HL-60 (cell line): ENCODE data around the gene MAPKAPK2.

ENCODE experiments used
- DNase-seq, 2 experiments: peaks; one replicate each; pipeline ENCODE4 v3.0.0-alpha.2; 2010 to 2020; ENCODE audit warnings: low read depth in 1 of 2, low spot score in 1 of 2
- H3K27ac ChIP-seq: fragments of 250-450 bp; sonication (Bioruptor Pico); replicated peaks from 2 replicates; pipeline ENCODE4 v1.5.1; 2020; ENCODE audit warnings: mild to moderate bottlenecking, moderate library complexity
- H3K27me3 ChIP-seq: fragments of 250-450 bp; sonication (Bioruptor Pico); 2 replicates; pipeline ENCODE4 v1.5.1; 2021; ENCODE audit warnings: mild to moderate bottlenecking, moderate library complexity; ENCODE audit not compliant: insufficient read depth, poor library complexity, severe bottlenecking
- H3K4me3 ChIP-seq: replicated peaks from 2 replicates; pipeline ENCODE4 v1.5.1; 2011; ENCODE audit warnings: mild to moderate bottlenecking, control low read depth, low read length; ENCODE audit not compliant: insufficient read depth
- CTCF ChIP-seq: IDR thresholded peaks from one replicate; pipeline ENCODE4 v1.5.1; 2011; ENCODE audit warnings: low read length, control low read depth, inconsistent platforms; ENCODE audit not compliant: insufficient read depth
- GABPA ChIP-seq: IDR thresholded peaks from 2 replicates; pipeline ENCODE4 v1.6.1; 2012; ENCODE audit warnings: low read depth
- POLR2AphosphoS5 ChIP-seq: IDR thresholded peaks from 2 replicates; pipeline ENCODE4 v1.6.1; 2012; ENCODE audit warnings: low read depth
- SPI1 ChIP-seq: IDR thresholded peaks from 2 replicates; pipeline ENCODE4 v1.6.1; 2012; ENCODE audit warnings: low read depth, mild to moderate bottlenecking, borderline replicate concordance
- TF ChIP-seq, protein P1 (sequence below): IDR thresholded peaks from 2 replicates; pipeline ENCODE4 v1.6.1; 2012; ENCODE audit warnings: low read depth; ENCODE audit not compliant: insufficient replicate concordance

Gene MAPKAPK2

GRCh38 chr1:206739411-206740076 is 54.8 kb downstream of the MAPKAPK2 start:
- peak in 1 of 2 experiments; percentile 55 for DNase-seq
- Histone ChIP-seq H3K27me3 (no peaks in the 10 kb centered on the region), H3K4me3 (no peak overlapping the region), H3K27ac (no peak overlapping the region)
- TF ChIP-seq GABPA (no peak), POLR2AphosphoS5 (no peak), SPI1 (no peak), CTCF (no peak)
- TF ChIP-seq, protein P1, sequence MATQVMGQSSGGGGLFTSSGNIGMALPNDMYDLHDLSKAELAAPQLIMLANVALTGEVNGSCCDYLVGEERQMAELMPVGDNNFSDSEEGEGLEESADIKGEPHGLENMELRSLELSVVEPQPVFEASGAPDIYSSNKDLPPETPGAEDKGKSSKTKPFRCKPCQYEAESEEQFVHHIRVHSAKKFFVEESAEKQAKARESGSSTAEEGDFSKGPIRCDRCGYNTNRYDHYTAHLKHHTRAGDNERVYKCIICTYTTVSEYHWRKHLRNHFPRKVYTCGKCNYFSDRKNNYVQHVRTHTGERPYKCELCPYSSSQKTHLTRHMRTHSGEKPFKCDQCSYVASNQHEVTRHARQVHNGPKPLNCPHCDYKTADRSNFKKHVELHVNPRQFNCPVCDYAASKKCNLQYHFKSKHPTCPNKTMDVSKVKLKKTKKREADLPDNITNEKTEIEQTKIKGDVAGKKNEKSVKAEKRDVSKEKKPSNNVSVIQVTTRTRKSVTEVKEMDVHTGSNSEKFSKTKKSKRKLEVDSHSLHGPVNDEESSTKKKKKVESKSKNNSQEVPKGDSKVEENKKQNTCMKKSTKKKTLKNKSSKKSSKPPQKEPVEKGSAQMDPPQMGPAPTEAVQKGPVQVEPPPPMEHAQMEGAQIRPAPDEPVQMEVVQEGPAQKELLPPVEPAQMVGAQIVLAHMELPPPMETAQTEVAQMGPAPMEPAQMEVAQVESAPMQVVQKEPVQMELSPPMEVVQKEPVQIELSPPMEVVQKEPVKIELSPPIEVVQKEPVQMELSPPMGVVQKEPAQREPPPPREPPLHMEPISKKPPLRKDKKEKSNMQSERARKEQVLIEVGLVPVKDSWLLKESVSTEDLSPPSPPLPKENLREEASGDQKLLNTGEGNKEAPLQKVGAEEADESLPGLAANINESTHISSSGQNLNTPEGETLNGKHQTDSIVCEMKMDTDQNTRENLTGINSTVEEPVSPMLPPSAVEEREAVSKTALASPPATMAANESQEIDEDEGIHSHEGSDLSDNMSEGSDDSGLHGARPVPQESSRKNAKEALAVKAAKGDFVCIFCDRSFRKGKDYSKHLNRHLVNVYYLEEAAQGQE = no peak

DNA sequence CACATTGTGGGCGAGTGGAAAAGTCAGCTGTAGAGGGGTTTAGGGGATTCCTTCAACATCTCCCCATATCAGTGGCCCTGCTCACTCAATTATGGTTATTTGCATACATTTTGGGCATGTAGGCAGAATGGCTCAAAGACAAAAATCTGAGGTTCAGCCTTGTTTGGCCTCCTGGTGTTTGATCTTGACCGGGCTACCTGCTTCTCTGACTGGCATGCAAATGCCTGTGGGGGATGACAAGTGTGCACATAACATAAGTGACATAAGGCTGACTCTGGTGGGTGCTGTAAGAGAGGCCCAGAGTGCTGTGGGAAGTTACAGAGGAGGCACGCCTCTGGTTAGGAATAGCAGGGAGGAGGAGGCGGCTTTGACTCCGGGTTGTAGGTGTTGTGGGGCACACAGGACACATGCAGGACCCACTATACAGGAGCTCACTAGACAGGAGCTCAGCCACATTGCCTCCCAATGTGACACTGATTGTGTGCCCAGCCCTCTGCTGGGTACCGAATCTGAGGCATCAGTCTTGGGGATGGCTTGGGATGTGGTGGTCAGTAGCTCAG is 56.5 kb downstream of the MAPKAPK2 start:
- no peak for TF ChIP-seq GABPA
- no peak for TF ChIP-seq SPI1
- TF ChIP-seq POLR2AphosphoS5 = no peak
- no peak for TF ChIP-seq CTCF
- TF ChIP-seq, protein P1 = no peak
- no peak overlapping the region for H3K4me3 ChIP-seq
- no peak overlapping the region for H3K27ac ChIP-seq
- no peaks in the 10 kb centered on the region for H3K27me3 ChIP-seq
- no peak for DNase-seq

DNA sequence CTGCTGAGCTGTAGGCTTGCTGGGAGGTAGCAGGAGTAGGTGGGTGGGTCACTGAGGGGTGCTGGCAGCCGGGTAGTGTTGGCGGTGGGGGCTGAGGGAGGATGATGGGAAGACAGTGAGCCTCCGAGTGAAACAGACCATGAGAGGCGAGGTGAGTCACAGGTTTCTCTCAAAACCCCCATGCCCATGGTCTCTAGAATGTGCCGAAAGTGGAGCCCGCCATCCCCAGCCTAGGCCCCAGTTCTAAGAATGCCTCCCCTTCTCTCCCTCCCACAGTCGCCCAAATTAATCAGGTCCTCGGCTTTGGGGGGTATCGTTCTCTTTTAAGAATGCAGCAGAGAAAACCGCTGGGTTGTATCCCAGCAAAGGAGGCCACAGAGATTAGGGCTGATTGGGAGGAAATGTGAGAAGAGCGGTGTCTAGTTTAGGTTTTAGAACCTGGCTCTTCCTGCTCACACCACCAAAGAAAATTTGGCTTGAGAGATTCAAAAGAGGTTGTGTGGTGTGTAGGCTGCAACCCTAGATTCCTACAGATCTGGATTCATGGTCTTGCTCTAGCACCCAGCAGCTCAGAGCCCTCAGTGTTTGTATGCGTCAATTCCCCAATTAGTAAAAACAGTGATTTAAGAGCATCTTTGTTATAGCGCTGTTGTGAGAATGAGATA is 58.1 kb downstream of the MAPKAPK2 start:
- H3K27ac ChIP-seq = no peak overlapping the region
- TF ChIP-seq CTCF = no peak
- no peak for TF ChIP-seq GABPA
- TF ChIP-seq, protein P1 = no peak
- no peak for TF ChIP-seq SPI1
- TF ChIP-seq POLR2AphosphoS5 = no peak
- no peak for DNase-seq
- H3K4me3 ChIP-seq = no peak overlapping the region
- H3K27me3 ChIP-seq = no peaks in the 10 kb centered on the region
